ENCODE data around the gene NEXN. TPM values are rescaled to one million over a fixed set of nuclear protein-coding genes. Genes with fewer than 3 reads are reported as not detected.

Gene NEXN
- total RNA-seq = under 1 TPM; 0.51 to 0.57 TPM

DNA sequence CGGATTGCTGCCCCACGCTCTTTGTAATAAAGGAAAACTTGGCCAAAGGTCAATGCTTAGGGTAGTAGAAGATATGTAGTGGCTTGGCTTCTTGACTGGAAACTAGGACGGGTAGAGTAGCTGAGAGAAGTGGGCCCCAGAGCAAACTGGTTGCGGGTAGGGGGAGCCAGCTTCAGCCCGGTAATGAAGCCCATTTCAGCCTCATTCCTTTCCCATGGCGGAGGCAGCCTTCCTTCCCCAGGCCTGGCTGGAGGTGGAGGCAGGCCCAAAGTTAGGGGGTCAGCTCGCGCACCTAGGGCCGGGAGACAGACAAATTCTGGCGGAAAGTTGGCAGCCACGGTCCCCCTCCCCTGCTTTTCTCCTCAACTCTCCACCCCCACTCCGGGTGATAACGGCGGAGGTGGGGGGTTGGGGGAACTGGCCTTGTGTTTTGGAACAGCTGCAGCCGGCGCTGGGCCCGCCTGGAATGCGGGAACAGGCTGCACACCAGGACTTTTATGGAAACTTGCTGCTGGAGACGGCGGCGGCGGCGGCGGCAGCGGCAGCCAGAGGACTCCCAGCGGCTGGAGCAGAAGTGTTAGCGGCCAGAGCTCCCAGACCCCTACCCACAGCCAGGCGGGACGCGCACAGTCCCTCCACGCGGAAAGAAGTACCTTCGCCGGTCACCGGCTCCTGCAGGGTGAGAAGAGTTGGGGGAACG lies at the start of gene NEXN:
Gene NEXN (plus strand): TSS at position 544 of the 700 bp plus-strand sequence. CDS start 27,483 bp downstream, outside the sequence.
- peaks cover 8% of the 10 kb centered on the region for H3K4me1 Mint-ChIP-seq (ENCODE audit: low read depth)
- H3K4me3 Mint-ChIP-seq = peak within 1 kb of the TSS; percentile 64
- CTCF ChIA-PET = no interaction called here
- peaks cover 9% of the 10 kb centered on the region for H3K36me3 Mint-ChIP-seq
- no peak within 1 kb of the TSS for H3K27ac Mint-ChIP-seq
- peaks cover 18% of the 10 kb centered on the region for H3K27me3 Mint-ChIP-seq
- intact Hi-C loops (cut with micrococcal nuclease) = no loop called here
- DNase-seq = no peak
- no peaks in the 10 kb centered on the region for H3K9me3 Mint-ChIP-seq
- POLR2A ChIA-PET = no interaction called here

DNA sequence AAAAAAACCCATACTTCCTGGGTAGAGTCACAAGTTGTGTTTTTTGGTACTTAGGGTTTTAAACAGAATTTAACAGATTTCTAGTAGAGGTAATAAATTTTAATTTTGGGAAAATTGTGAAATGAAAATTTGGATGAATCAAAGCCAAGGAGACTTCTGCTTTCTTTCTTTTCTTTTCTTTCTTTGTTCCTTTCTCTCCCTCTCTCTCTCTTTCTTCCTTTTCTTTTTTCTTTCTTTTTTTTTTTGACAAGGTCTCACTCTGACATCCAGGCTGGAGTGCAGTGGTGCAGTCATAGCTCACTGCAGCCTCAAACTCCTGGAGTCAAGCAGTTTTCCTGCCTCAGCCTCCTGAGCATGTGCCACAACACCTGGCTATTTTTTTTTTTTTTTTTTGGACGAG lies 46.9 kb upstream of the NEXN start:
- intact Hi-C loops (cut with micrococcal nuclease) = no loop called here
- no peak overlapping the region for H3K27ac Mint-ChIP-seq
- H3K4me3 Mint-ChIP-seq = no peak overlapping the region
- H3K4me1 Mint-ChIP-seq (ENCODE audit: low read depth) = no peaks in the 10 kb centered on the region
- CTCF ChIA-PET = no interaction called here
- POLR2A ChIA-PET = no interaction called here
- no peaks in the 10 kb centered on the region for H3K9me3 Mint-ChIP-seq
- H3K27me3 Mint-ChIP-seq = no peaks in the 10 kb centered on the region
- H3K36me3 Mint-ChIP-seq = peaks cover 3% of the 10 kb centered on the region
- no peak for DNase-seq

DNA sequence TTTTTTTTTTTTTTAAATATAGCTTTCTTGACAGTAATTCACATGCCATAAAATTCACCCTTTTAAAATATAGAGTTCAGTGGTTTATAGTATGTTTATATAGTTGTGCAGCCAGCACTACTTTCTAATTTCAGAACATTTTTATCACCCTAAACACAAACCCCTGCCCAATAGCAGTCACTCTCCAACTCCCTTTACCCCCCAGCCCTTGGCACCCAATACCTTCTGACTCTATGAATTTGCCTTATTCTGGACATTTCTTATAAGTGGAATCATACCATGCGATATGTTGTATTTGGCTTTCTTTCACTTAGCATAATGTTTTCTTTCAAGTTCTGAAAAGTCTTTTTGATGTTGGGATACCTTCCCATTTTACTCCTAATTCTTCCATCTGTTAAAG lies 42.5 kb upstream of the NEXN start:
- no peak for DNase-seq
- intact Hi-C loops (cut with micrococcal nuclease) = no loop called here
- ChIA-PET POLR2A (no interaction called here), CTCF (no interaction called here)
- Mint-ChIP-seq H3K4me3 (no peak overlapping the region), H3K4me1 (ENCODE audit: low read depth) (no peaks in the 10 kb centered on the region), H3K27me3 (no peaks in the 10 kb centered on the region), H3K36me3 (peaks cover 11% of the 10 kb centered on the region), H3K27ac (no peak overlapping the region), H3K9me3 (no peaks in the 10 kb centered on the region)

DNA sequence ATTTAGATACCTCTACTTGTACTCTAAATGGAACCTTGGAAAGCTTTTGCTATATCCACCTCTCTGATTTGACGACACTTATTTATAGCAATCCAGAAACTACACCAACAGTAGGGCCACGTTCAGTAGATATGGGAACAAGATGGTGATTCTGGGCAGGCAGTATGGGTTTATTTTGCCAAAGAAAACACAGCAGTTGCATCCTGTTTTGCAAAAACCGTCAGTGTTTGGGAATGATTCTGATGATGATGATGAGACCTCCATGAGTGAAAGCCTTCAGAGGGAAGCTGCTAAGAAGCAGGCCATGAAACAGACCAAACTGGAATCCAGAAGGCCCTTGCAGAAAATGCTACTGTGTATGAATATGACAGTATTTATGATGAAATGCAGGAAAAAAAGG lies 41.5 kb upstream of the NEXN start:
- Mint-ChIP-seq H3K4me3 (no peak overlapping the region), H3K9me3 (no peaks in the 10 kb centered on the region), H3K36me3 (peaks cover 13% of the 10 kb centered on the region), H3K27ac (no peak overlapping the region), H3K27me3 (no peaks in the 10 kb centered on the region), H3K4me1 (ENCODE audit: low read depth) (no peaks in the 10 kb centered on the region)
- ChIA-PET POLR2A (no interaction called here), CTCF (no interaction called here)
- DNase-seq = no peak
- intact Hi-C loops (cut with micrococcal nuclease) = no loop called here

DNA sequence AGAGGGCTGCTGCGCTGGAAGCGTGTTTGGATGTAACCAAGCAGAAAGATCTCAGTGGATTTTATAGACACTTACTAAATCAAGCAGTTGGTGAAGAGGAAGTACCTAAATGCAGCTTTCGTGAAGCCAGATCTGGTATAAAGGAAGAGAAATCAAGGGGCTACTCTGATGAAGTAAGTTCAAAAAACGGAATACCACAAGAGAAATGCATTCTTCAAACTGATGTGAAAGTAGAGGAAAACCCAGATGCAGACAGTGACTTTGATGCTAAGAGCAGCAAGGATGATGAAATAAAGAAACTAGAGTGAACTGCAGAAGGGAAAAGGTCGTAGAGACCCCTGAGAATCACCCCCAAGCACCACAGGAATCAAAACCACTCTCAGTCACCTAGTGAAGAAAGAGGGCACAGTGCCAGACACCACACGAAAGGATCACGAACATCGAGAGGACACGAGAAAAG lies 40.8 kb upstream of the NEXN start:
- Mint-ChIP-seq H3K4me3 (no peak overlapping the region), H3K4me1 (ENCODE audit: low read depth) (no peaks in the 10 kb centered on the region), H3K27me3 (no peaks in the 10 kb centered on the region), H3K27ac (no peak overlapping the region), H3K9me3 (no peaks in the 10 kb centered on the region), H3K36me3 (peaks cover 13% of the 10 kb centered on the region)
- CTCF ChIA-PET = no interaction called here
- intact Hi-C loops (cut with micrococcal nuclease) = no loop called here
- POLR2A ChIA-PET = no interaction called here
- DNase-seq = no peak

DNA sequence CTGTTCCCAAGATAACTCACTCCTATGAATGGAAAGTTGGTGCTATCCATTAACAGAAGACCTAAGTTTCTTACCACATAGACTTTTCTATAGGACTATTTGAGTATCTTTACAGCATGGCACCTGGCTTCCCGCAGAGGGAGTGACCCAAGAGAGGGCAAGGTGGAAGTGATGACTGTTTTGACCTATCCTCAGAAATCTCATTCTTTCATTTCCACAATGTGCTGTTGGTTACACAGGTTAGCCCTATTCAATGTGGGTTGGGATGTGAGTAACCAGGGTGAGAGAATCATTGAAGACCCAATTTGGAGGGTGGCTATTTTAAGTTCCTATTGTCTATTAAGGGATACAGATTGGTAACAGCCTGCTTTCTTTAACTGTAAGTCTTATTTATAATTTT lies 38.3 kb upstream of the NEXN start:
- DNase-seq = no peak
- no peak overlapping the region for H3K27ac Mint-ChIP-seq
- no peaks in the 10 kb centered on the region for H3K4me1 Mint-ChIP-seq (ENCODE audit: low read depth)
- ChIA-PET POLR2A (no interaction called here), CTCF (no interaction called here)
- H3K27me3 Mint-ChIP-seq = no peaks in the 10 kb centered on the region
- no peak overlapping the region for H3K4me3 Mint-ChIP-seq
- peaks cover 35% of the 10 kb centered on the region for H3K36me3 Mint-ChIP-seq
- intact Hi-C loops (cut with micrococcal nuclease) = no loop called here
- H3K9me3 Mint-ChIP-seq = peaks cover 14% of the 10 kb centered on the region

DNA sequence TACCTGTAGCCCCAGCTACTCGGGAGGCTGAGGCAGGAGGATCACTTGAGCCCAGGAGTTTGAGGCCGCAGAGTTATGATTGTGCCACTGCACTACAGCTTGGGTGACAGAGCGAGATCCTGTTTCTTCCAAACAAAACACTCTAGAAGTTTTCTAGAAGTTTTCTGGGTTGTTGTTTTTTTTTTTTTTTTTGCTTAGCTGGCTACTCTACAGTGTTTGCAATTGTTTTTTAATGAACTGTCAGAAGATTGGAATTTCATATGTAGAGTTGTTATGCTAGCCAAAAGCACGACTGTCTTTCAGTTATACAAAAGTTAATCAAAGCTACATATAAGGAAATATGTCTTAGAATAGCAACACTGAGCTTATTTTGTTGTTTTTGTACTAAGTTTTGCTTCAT lies 30.9 kb upstream of the NEXN start:
- CTCF ChIA-PET = no interaction called here
- intact Hi-C loops (cut with micrococcal nuclease) = no loop called here
- H3K4me1 Mint-ChIP-seq (ENCODE audit: low read depth) = peaks cover 5% of the 10 kb centered on the region
- DNase-seq = no peak
- peaks cover 58% of the 10 kb centered on the region for H3K36me3 Mint-ChIP-seq
- H3K27me3 Mint-ChIP-seq = no peaks in the 10 kb centered on the region
- H3K9me3 Mint-ChIP-seq = peaks cover 31% of the 10 kb centered on the region
- no peak overlapping the region for H3K27ac Mint-ChIP-seq
- POLR2A ChIA-PET = no interaction called here
- no peak overlapping the region for H3K4me3 Mint-ChIP-seq

DNA sequence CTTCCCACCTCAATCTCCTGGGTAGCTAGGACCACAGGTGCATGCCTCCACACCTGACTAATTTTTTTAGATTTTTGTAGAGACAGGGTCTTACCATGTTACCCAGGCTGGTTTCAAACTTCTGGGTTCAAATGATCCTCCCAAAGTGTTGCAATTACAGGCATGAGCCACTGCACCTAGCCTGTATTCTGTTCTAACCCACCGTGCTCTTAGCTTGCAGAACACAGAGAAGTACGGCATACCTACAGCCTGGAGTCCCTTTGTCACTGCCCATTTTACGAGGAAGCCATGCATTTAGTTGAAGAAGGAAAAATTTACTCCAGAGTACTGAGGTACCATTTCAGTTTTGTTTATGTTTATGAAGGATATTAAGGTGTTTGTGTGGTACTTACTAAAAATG lies 29.7 kb upstream of the NEXN start:
- no peak overlapping the region for H3K4me3 Mint-ChIP-seq
- intact Hi-C loops (cut with micrococcal nuclease) = no loop called here
- no peaks in the 10 kb centered on the region for H3K27me3 Mint-ChIP-seq
- CTCF ChIA-PET = no interaction called here
- peaks cover 31% of the 10 kb centered on the region for H3K9me3 Mint-ChIP-seq
- H3K27ac Mint-ChIP-seq = no peak overlapping the region
- H3K36me3 Mint-ChIP-seq = peaks cover 55% of the 10 kb centered on the region
- peaks cover 5% of the 10 kb centered on the region for H3K4me1 Mint-ChIP-seq (ENCODE audit: low read depth)
- no peak for DNase-seq
- POLR2A ChIA-PET = interaction anchor here (0.6 to 0.9 kb wide), 2 partner anchors 120 to 1840 kb away, joined by 4 read pairs; partner anchors contain the start of gene FUBP1

DNA sequence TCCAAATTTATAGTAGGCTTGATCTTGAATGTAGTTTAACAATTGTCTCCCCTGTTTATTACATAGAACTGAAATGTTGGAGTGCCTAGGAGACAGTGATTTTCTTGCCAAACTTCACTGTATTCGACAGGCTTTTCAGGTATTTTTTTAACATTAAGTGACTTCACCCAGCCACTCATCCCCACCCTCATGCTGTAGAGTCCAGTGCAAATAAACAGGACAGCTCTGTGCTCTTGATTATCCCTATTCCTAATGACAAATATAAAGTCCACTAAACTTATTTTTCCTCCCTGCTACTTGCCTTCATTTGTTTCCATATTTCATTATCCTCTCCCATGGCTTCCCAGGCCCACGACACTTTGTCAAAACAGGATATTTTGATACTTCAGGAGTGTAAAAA lies 29.2 kb upstream of the NEXN start:
- H3K27ac Mint-ChIP-seq = no peak overlapping the region
- intact Hi-C loops (cut with micrococcal nuclease) = no loop called here
- H3K4me1 Mint-ChIP-seq (ENCODE audit: low read depth) = peaks cover 5% of the 10 kb centered on the region
- no peak for DNase-seq
- H3K36me3 Mint-ChIP-seq = peaks cover 49% of the 10 kb centered on the region
- H3K4me3 Mint-ChIP-seq = no peak overlapping the region
- ChIA-PET POLR2A (no interaction called here), CTCF (interaction anchor here (0.7 kb wide), 1 partner anchor 73 kb away, joined by 3 read pairs; no protein-coding TSS in a partner anchor)
- H3K9me3 Mint-ChIP-seq = peaks cover 26% of the 10 kb centered on the region
- no peaks in the 10 kb centered on the region for H3K27me3 Mint-ChIP-seq

DNA sequence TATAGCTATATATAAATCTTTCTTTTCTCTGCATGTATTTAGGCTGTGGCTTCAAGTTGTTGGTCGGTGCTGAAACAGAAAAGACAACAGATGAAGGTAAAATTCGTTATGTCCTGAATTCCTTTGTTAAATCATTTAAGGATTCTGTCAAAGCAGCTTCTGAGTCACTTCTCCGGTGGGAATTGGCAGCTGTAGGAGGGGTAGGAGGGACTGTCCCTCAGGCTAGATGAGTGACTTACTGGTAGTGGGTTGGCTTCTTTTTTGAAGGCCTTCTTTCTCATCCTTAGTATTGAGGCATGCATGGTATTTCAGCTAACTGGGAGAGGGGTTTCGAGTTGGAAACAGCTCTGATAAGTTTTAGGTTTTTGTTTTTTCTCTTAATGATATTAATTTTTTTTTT lies 22.1 kb upstream of the NEXN start:
- ChIA-PET POLR2A (no interaction called here), CTCF (no interaction called here)
- no peaks in the 10 kb centered on the region for H3K9me3 Mint-ChIP-seq
- no peak overlapping the region for H3K27ac Mint-ChIP-seq
- DNase-seq = no peak
- peaks cover 26% of the 10 kb centered on the region for H3K36me3 Mint-ChIP-seq
- H3K27me3 Mint-ChIP-seq = no peaks in the 10 kb centered on the region
- H3K4me3 Mint-ChIP-seq = no peak overlapping the region
- intact Hi-C loops (cut with micrococcal nuclease) = no loop called here
- H3K4me1 Mint-ChIP-seq (ENCODE audit: low read depth) = no peaks in the 10 kb centered on the region

DNA sequence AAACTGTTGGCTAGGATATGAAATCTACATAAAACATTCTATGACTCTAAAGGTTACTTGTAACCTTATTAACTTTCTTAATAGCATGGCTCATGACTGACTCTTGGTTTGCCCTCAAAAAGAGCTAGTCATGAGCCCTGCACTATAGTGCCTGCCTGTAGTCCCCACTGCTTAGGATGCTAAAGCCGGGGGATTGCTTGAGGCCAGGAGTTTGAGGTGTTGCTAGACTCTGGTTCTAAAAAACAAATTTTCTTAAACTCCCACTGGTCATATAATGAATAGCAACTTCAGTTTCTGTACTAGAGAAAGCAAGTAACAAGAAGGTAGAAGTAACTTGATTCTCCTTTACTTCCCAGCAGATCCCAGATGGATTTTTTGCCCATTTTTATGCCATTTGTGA lies 15.8 kb upstream of the NEXN start:
- no peak overlapping the region for H3K27ac Mint-ChIP-seq
- no peaks in the 10 kb centered on the region for H3K9me3 Mint-ChIP-seq
- no peaks in the 10 kb centered on the region for H3K27me3 Mint-ChIP-seq
- no peak overlapping the region for H3K4me3 Mint-ChIP-seq
- peaks cover 12% of the 10 kb centered on the region for H3K36me3 Mint-ChIP-seq
- ChIA-PET CTCF (no interaction called here), POLR2A (no interaction called here)
- DNase-seq = no peak
- no peaks in the 10 kb centered on the region for H3K4me1 Mint-ChIP-seq (ENCODE audit: low read depth)
- intact Hi-C loops (cut with micrococcal nuclease) = no loop called here

DNA sequence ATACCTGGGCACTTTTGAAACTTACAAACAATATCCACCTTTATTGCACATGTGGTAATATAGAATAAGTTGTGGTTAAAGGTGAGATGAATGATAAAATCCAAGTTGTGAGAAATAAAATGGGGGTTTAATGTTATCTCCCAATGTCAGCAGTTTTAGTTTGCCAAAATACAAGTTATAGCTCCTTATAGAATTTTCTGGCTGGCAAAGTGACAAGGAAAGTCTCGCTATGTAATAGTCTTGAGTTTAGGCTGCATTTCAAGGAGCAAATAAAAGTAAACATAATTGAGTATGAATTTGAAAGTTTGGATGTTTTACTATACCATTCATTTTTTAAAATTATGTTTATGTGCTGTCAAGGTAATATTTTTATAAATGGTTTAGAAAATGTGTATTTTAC lies 15.0 kb upstream of the NEXN start:
- H3K36me3 Mint-ChIP-seq = peaks cover 11% of the 10 kb centered on the region
- ChIA-PET POLR2A (no interaction called here), CTCF (no interaction called here)
- intact Hi-C loops (cut with micrococcal nuclease) = no loop called here
- no peaks in the 10 kb centered on the region for H3K27me3 Mint-ChIP-seq
- DNase-seq = no peak
- H3K4me1 Mint-ChIP-seq (ENCODE audit: low read depth) = no peaks in the 10 kb centered on the region
- H3K27ac Mint-ChIP-seq = no peak overlapping the region
- no peaks in the 10 kb centered on the region for H3K9me3 Mint-ChIP-seq
- H3K4me3 Mint-ChIP-seq = no peak overlapping the region

DNA sequence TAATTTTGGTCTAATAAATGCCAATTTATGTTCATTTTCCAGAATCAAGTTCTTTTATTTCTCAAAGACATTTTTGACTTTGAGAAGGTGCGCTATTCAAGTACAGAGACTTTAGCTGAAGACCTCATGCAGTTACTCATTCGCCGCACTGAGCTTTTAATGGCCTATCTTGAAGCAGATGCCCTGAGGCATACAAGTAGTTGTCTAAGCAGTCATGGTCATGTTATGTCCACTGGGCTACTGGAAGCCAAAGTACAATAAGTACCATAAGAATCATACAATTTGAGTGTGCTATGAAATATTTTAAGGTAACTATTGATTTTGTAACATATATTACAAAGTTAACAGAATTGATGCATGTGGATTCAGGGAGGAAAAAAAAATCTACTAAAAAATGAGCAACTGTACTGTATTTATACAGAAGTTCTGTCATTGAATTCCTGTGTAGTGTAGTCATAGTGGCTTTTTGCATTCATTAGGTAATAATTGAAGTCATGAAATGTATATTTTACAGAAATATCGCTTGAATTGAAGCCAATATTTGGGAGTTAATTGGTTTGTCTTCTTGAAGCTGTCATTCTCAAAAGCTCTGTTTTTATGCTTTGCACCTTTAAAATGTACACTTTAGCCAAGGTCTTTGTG lies 13.5 kb upstream of the NEXN start:
- CTCF ChIA-PET = no interaction called here

More for the DNA sequence above, 13.5 kb upstream of the NEXN start:
- Mint-ChIP-seq H3K9me3 (no peaks in the 10 kb centered on the region), H3K4me1 (ENCODE audit: low read depth) (no peaks in the 10 kb centered on the region), H3K27ac (no peak overlapping the region), H3K4me3 (no peak overlapping the region), H3K36me3 (peaks cover 7% of the 10 kb centered on the region), H3K27me3 (no peaks in the 10 kb centered on the region)
- intact Hi-C loops (cut with micrococcal nuclease) = no loop called here
- DNase-seq = no peak
- POLR2A ChIA-PET = no interaction called here

All from activated CD4-positive, alpha-beta memory T cell treated with anti-CD3 and anti-CD28 coated beads for 36 hours (primary cell).